Skin of body (tissue), 2 donors: ENCODE data around the gene CCDC188. TPM values are rescaled to one million over a fixed set of nuclear protein-coding genes. Genes with fewer than 3 reads are reported as not detected.

Experiments used
- DNase-seq: peaks from one replicate; lab custom pipeline; 2025; lab: John Stamatoyannopoulos, UW
- total RNA-seq: library from RNA; depleted of rRNA; stranded (reverse); fragments of >200 nt; gene quantifications from one replicate; pipeline ENCODE4 v1.2.3, GENCODE V29; 2014

Gene CCDC188
- 1.2 TPM for total RNA-seq

- DNase-seq, result no peak
Observed at GRCh38 chr22:20150381-20151275, at the start of gene CCDC188. TSS of gene CCDC188 (minus strand) at chr22:20151055. CDS start at chr22:20150986, 69 bp downstream.

- DNase-seq, result no peak
Observed at GRCh38 chr22:20199906-20200305, 49.1 kb upstream of the CCDC188 start.

- no peak for DNase-seq
Observed at GRCh38 chr22:20199413-20199842, 48.6 kb upstream of the CCDC188 start.

- DNase-seq, result no peak
Observed at GRCh38 chr22:20198557-20199319, 47.9 kb upstream of the CCDC188 start.

- no peak for DNase-seq
Observed at GRCh38 chr22:20197407-20198030, 46.7 kb upstream of the CCDC188 start.

- no peak for DNase-seq
Observed at GRCh38 chr22:20196094-20196842, 45.4 kb upstream of the CCDC188 start.

GRCh38 chr22:20194681-20195593 is 44.1 kb upstream of the CCDC188 start:
- no peak for DNase-seq

GRCh38 chr22:20193761-20194494 is 43.1 kb upstream of the CCDC188 start:
- no peak for DNase-seq

GRCh38 chr22:20192972-20193760 is 42.3 kb upstream of the CCDC188 start:
- DNase-seq, result no peak

GRCh38 chr22:20192293-20192971 is 41.6 kb upstream of the CCDC188 start:
- no peak for DNase-seq

- no peak for DNase-seq
Observed at GRCh38 chr22:20191803-20192202, 40.9 kb upstream of the CCDC188 start.

GRCh38 chr22:20191000-20191515 is 40.2 kb upstream of the CCDC188 start:
- DNase-seq, result no peak

- no peak for DNase-seq
Observed at GRCh38 chr22:20188567-20188877, 37.7 kb upstream of the CCDC188 start.

GRCh38 chr22:20187777-20188566 is 37.1 kb upstream of the CCDC188 start:
- DNase-seq, result no peak

GRCh38 chr22:20186871-20187546 is 36.2 kb upstream of the CCDC188 start:
- DNase-seq, result no peak

GRCh38 chr22:20186183-20186870 is 35.5 kb upstream of the CCDC188 start:
- no peak for DNase-seq
